Liver (tissue), 3 donors: ENCODE results near the gene PLA2G6.

ENCODE experiments used
- ATF3 ChIP-seq: IDR thresholded peaks from 2 replicates; pipeline ENCODE4 v1.6.1; 2016; ENCODE audit warnings: antibody characterized with exemption
- CTCF ChIP-seq: fragments of 150-350 bp; IDR thresholded peaks from 2 replicates; pipeline ENCODE4 v1.5.1; 2017; ENCODE audit warnings: improper control_type of control experiment, low read depth, low read length; ENCODE audit not compliant: missing input control
- EGR1 ChIP-seq, 2 donors: IDR thresholded peaks; 2 replicates each; pipeline ENCODE4 v1.6.1; 2016 to 2018; ENCODE audit warnings: antibody characterized with exemption in 2 of 2, low read depth in 2 of 2
- FOXA1 ChIP-seq: IDR thresholded peaks from 2 replicates; pipeline ENCODE4 v1.6.1; 2016; ENCODE audit warnings: antibody characterized with exemption
- GABPA ChIP-seq, 2 donors: IDR thresholded peaks in 1 of 2; conservative IDR thresholded peaks in 1 of 2; 2 replicates each; pipeline ENCODE4 v1.6.1; 2016; ENCODE audit warnings: antibody characterized with exemption in 2 of 2, mild to moderate bottlenecking in 1 of 2, moderate library complexity in 1 of 2
- JUND ChIP-seq, 2 donors: IDR thresholded peaks; 2 replicates each; pipeline ENCODE4 v1.6.1; 2016; ENCODE audit warnings: antibody characterized with exemption in 2 of 2
- MAX ChIP-seq: IDR thresholded peaks from 2 replicates; pipeline ENCODE4 v1.6.1; 2016; ENCODE audit warnings: antibody characterized with exemption
- RAD21 ChIP-seq, 2 donors: IDR thresholded peaks; 2 replicates each; pipeline ENCODE4 v1.6.1; 2016; ENCODE audit warnings: antibody characterized with exemption in 2 of 2, mild to moderate bottlenecking in 2 of 2
- REST ChIP-seq: IDR thresholded peaks from 2 replicates; pipeline ENCODE4 v1.6.1; 2016; ENCODE audit warnings: antibody characterized with exemption, mild to moderate bottlenecking
- TAF1 ChIP-seq: conservative IDR thresholded peaks from 2 replicates; pipeline ENCODE4 v1.6.1; 2016; ENCODE audit warnings: antibody characterized with exemption, mild to moderate bottlenecking
- YY1 ChIP-seq: IDR thresholded peaks from 2 replicates; pipeline ENCODE4 v1.6.1; 2016; ENCODE audit warnings: antibody characterized with exemption, mild to moderate bottlenecking
- ZBTB33 ChIP-seq: IDR thresholded peaks from 2 replicates; pipeline ENCODE4 v1.6.1; 2016; ENCODE audit warnings: antibody characterized with exemption
- donor health status: healthy.
- donor health status: healthy.

GRCh38 chr22:38173641-38173906, 8.1 kb downstream of the PLA2G6 start:
- TF ChIP-seq FOXA1 (no peak), CTCF (no peak), JUND (IDR thresholded peaks at IDR 0.05) (no peak), TAF1 (no peak), REST (no peak), YY1 (no peak), MAX (no peak), RAD21 (IDR thresholded peaks at IDR 0.05) (no peak), EGR1 (IDR thresholded peaks at IDR 0.05; ENCODE audit: low read depth in 2 of 2) (no peak), GABPA (IDR thresholded peaks at IDR 0.05 in 1 of 2, conservative IDR thresholded peaks at IDR 0.05 in 1 of 2) (no peak), ATF3 (no peak), ZBTB33 (no peak)
